SK-N-DZ (cell line): ENCODE measurements around the gene GSG1. TPM values are rescaled to one million over a fixed set of nuclear protein-coding genes. Genes with fewer than 3 reads are reported as not detected.

Source experiments
- DNase-seq: peaks from one replicate; pipeline ENCODE4 v3.0.0-alpha.2; 2015; ENCODE audit warnings: low spot score
- polyA plus RNA-seq, 2 experiments: library from polyadenylated mRNA; depleted of rRNA; stranded (reverse); fragments of >200 nt; gene quantifications; 2 replicates each; pipeline ENCODE4 v1.2.3, GENCODE V29; 2014

GSG1 gene
- not detected in 2 replicates for polyA plus RNA-seq (2014; cell fraction: cytosol; rRNA removed)
- not detected in 2 replicates for polyA plus RNA-seq (2014; cell fraction: nucleus; rRNA removed)

DNA sequence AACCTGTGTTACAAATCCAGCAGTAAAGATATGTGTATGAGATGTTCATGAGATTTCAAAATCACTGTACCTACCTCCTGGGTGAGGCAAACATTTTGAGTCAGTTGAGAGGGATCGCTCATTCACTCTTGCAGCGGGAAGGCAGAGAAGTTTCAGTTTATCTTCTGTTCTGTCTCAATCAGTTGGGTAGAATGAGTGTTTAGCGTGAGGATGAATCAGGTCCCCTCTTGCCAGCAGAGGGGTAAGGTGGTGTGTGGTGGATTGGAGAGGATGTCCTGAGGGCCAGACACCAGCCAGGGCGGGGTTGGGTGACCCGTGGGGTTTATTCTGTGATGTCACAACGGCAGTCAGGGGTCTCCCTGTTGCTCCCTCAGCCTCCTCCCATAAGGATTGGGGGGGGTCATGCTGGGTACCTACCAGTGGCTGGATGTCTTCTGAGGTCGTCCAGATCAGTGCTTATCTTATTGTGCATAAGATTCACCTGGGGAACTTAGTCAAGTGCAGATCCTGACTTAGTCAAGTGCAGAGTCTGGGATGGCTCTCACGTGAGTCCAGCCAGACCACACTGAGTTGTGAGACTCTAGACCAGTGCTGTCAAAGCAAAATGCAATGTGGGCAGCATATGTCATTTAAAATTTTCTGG is at the start of gene GSG1:
GSG1 (minus strand) TSS at position 277 of the 643 bp plus-strand sequence; CDS start at position 122, 155 bp downstream.
- no peak for DNase-seq

DNA sequence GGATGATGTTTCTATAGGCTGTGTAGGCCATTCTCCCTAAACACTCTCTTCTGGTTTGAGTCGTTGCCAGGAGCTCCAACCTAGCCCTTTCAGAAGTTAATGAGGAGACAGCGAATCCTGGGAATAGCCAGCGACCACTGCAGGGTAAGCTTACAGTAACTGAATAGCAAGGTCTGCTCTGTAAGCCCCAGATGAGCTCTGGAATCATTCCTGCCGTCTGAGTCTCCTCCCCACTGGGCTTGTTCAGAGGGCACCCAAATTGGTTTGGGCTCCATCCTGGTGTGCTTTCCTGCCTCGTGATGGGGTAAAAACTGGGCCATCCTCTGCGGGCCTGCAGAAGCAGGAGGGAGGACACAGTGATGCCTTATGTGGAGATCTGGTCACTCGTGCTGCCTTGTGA is 49.7 kb upstream of the GSG1 start:
- no peak for DNase-seq

DNA sequence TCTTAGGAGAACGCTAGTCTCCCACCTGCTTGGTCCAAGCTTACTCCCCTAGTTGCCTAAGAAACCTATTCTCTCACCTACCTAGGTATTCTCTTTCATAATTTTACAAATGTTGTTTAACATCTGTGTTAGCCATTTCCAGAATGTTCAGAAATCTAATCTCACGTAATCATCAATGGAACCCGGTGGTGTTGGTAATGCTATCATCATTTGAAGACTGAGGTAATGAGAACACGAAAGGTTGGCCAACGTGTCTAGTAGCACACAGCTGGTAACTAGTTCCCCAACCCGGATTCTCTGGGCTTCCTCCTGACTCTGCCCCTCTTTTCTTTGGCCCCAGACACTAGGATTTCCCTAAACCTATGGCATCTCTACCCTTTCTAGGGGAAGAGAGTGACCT is 49.3 kb upstream of the GSG1 start:
- no peak for DNase-seq

DNA sequence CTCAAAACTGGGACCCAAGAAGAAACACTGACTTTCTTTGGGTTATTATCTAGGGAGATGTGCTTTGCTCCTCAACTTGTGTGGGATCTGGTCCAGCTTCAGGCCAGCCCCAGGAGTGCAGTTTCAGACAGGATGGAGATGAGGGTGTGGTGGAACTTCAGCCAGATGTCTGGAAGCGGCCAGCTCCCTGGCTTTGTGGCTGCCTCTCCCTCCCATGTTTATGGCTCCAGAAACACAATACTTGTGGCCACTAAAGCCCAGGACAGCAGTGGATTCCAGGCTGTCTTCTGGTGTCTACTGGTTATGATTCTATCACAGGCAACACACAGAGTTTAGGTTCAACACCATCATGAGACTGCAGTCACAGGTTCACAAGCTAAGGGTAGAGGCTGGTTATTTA is 48.8 kb upstream of the GSG1 start:
- DNase-seq, result no peak

DNA sequence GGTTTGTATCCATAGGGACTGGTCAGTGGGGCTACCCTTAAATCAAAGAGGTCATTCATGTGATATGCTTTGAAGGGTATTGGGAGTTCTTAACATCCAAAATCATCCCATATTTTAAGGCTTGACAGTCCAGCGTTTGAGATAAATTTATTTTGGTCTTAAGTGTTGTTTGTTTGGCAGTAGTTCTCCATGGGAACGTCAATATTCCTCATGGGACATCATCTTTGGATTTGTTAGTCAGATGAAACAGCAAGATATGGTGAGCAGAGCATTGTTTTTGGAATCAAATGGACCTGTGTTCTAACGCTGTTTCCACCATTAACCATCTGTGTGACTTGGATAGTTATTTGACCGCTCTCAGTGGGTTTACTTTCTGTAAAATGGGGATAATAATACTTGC is 45.9 kb upstream of the GSG1 start:
- DNase-seq, result no peak

DNA sequence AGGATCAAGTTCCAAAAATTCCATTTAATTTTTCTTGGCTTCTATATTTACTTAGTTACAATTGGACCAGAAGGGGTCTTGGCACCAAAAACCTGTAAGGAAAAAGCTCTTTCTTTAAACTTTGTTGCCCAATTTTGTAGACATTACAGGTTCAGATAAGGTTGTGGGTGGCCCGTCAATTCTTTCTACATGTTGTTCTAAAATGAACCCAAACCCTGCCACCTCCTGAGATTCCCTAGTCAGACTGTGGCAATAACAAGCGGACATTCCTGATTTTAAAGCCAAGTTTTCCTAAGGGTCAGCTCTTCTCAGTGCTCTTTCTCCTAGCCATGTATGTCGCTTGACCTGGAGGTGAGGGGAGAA is 45.0 kb upstream of the GSG1 start:
- DNase-seq, result no peak

DNA sequence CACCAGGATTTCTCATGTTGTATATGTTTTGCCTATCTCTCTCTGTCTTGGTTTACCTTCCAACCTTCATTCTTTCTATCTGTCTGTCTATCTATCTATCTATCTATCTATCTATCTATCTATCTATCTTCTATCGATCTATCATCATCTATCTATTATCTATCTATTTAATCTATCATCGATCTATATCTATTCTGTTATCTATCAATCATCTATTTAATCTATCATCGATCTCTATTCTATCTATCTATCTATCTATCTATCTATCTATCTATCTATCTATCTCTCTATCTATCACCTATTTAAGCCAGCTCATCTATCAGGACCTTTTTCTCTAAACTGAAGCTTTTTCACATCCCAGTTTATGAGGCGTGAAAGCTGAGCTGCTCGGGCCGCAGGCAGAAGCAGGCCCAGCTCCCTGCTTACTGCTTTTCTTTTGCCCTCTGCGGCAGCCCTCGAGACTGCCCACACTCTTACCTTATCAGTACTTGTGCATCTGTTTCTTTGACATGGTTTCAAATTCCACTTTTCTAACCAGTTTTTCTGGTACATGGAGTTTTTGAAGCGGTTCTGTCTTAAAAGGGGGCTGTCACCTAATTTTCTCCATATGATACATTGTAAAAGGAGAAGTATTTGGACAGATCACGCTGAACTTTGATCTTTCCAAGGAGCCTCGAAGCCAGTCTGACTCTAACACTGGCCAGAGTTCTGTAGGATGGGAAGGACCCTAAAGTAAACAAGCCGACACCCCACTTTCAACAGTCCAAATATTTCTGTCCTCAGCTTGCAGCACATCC is 44.4 kb upstream of the GSG1 start:
- DNase-seq, result no peak

DNA sequence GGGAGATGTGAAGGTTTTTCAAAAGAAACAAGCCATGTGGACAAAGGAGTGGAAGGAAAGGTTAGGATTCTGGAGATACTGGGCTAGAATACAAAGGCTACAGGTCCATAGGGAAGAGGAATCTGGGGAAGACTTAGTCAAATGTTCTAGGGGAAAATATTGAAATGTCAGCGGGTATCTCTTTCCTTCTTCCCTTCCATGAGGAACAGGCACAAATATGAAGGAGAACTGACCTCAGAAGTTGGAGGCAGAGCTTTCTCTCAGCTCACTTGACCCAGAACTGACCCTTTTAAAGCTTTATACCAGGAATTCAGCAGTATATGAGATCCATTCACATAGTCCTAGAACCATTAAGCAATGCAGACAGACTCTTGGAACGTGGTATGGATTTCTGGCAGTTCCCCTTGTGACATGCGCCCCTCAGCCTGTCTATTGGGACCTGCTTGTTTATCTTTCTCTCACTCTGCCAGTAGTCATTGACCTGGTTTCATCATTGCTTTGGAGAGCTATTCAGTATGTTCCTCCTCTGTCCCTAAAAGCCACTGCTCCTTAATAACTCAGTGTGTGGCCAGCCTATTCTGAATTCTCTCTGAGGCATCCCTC is 43.0 kb upstream of the GSG1 start:
- no peak for DNase-seq

DNA sequence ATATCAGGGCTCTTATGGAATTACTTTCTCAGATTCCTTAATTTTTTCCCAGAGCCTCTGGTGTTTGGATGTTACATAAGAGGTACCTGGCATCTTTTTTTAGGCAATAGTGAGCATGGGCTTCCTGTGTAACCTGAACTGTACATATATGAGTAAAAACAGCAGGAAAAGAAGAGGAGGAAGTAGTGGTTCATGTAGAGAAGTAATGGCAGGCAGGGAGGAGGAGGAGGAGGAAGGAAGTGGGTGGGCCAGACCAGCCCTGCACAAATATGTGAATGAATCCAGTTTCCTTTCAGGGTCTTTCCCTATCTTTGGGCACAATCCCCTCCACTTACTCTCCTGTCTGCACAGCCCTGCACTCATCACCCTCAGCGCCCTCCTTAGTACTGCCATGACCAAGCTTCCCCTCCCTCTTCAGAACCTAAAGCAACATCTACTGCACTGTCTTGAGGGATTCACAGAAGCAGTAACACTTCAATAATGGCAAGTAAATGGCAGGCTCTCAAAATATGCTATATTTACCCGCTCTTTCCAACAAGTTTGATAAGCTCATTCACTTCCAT is 40.9 kb upstream of the GSG1 start:
- no peak for DNase-seq

DNA sequence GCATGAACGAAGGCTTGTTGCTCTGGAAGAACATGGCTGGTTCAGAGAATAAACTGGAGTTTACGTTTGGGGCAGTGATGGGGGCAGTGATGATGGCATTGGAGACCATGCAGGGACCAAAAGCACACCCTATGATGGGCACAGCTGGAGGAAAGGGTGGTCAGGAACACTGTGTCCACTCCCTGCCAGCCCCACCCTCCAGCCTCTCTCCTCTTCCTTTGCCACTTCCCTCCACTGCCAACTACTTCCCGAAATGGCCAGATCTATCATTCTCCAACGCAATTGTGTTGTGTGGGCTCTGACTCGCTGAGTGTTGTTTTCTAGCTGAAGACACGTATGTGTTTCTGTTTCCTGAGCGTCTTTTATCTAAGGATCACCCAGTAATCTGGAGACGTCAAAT is 39.3 kb upstream of the GSG1 start:
- no peak for DNase-seq

DNA sequence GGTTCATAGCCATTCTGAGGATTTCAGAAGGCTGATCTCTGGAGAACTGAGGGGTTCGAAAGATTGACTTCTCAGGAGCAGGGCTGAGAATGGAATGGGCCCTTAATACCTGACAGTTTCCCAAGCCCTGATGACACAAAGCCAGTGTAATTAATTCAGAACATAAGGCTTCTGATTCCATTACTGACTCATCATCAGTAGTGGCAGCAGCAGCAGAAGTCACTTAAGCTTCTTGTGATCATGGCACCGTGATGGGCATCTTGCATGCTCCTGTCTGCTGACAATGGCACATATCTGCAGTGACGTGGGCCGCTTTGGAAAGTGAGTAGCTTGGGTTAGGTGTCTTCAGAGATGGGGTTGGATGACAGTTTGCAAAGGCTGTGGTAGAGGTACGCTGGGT is 38.2 kb upstream of the GSG1 start:
- DNase-seq, result no peak

DNA sequence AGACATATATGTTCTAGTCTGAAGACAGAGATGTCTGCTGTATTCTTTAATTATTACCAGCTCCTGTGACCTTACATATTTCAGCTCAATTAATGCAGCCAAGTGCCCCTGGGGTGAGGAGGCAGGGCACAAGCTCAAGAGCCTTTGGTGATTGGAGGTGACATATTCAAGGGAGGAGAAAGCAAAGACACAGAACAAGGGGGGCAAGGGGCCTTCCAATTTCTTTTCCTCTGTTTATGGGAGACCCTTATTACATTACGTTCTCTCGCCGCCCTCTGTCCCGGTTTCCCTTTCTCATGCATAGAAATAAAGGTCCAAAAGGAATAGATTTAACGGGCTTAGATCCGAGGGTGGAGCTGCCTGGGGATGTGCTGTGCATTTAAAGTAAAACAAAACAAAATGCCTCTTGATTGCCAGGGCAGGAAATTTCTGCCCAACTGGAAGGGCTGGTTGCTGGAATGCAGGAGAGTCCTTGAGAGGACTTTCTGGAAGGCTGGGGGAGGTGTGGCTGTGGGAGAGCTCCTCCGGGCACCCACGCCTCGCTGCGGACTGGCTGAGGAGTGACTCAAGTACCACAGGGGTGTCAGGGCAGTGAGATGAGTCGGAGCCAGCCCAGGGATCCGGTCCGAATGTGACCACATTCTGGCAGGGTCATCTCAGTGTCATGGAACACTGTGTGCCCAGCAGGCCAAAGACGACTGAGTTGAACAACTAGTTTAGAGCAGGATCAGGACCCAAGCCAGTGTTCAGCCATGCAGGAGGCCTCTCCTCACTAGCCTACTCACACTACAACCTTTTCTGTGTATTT is 32.1 kb upstream of the GSG1 start:
- no peak for DNase-seq

DNA sequence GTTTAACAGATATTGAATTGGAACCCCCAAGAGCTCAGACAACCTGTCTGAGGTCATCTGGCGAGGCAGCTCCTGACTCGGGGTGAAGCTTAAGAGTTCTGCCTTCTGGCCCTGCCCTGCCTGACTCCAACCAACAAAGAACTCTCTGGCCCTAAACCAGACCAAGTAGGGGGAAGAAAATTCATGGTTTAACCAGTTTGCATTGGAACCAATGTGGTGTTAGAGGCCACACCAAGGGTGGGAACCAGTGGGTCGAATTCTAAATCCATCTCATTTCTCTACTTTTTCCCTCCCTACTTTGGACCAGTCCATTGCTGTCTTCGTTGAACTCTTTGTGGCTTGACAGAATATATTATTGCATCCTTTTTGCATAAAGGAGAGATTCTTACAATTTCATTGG is 30.4 kb upstream of the GSG1 start:
- DNase-seq, result no peak

DNA sequence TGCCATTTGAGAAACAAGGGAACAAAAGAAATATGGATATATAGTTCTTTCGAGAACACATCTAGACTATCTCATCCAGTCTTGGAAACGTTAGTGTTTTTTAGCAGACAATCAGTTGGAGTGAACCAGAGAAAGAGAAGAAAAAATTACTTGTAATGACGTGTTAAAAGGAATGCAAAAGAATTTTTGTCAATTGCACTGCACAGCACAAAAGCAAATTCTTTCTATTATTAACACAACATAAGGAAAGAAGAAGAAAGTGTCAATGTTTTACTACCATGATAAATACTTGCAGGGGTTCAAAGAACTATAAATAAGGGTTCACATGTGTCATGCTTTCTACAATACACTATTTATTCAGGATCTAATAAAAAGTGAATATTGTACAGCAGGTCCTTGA is 27.5 kb upstream of the GSG1 start:
- no peak for DNase-seq

DNA sequence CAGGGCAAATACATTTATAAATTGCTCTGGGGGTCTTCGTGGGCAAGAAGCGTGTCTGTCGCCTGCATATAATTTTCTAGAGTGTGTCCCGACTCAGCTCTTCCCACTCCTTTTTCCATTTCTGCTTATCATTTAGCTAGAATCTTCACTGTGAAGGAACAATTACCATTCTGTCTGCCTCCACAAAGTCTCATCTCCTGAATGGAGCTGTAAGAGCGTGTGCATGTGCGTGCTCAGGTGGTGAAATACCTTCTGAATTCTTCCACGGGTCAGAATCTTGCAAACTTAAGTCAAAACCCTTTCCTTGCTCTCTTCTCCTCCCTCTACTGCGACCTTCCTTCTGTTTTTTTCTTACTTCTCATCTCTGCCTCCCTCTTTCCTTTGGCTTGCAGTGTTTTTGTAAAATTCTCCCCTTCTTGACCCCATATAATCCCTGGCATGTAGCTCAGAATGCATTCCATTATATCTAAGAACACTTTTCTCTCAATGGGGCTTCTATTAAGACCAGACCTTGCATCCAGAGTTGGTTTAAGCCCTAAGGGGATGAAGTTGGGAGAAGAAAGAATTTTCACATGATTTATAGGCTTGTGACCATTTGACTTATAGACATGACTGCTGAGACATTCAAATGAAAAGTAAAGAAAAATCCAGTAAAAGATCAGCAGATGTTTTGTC is 25.0 kb upstream of the GSG1 start:
- no peak for DNase-seq

DNA sequence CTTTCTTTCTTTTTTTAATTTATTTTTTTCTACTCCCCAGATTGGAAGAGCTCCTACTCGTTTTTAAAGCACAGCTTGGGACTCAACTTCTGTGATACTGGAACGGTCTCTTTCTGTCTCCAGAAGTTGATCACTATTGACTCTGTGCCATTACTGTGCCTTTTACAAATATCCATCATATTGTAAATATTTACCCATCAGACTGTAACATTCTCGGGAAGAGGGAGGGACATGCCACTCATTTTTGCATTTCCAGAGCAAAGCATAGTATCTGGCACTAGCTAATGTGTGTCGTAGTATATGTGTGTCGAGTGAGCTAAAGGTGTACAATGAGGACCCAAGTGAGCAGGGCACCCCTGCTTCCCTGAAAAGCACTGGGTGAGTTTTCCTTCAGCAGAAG is 24.0 kb upstream of the GSG1 start:
- no peak for DNase-seq

DNA sequence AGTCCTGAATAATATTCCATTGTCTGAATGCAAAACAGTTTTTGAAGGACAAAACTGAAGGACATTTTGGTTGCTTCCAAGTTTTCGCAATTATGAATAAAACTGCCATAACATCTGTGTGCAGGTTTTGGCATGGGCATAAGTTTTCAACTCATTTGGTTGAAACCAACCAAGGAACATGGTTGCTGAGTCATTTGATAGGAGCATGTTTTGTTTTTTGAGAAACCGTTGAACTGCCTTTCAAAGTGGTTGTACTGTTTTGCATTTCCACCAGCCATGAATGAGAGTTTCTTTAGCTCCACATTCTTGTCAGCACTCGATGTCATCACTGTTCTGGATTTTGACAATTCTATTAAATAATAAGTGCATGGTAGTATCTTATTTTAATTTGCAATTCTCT is 23.0 kb upstream of the GSG1 start:
- no peak for DNase-seq

DNA sequence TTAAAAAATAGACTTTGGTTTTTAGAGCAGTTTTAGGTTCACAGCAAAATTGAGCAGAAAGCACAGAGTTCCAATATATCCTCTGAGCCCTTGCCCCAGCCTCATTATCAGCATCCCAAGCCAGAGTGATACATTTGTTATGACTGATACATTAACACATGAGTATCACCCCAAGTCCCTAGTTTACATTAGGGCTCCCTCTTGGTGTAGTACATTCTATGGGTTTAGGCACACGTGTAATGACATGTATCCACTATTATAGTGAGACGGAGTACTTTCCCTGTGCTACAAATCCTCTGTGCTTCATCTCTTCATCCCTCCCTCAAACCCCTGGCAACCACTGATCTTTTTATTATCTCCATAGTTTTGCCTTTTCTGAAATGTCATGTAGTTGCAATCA is 22.5 kb upstream of the GSG1 start:
- DNase-seq, result no peak

DNA sequence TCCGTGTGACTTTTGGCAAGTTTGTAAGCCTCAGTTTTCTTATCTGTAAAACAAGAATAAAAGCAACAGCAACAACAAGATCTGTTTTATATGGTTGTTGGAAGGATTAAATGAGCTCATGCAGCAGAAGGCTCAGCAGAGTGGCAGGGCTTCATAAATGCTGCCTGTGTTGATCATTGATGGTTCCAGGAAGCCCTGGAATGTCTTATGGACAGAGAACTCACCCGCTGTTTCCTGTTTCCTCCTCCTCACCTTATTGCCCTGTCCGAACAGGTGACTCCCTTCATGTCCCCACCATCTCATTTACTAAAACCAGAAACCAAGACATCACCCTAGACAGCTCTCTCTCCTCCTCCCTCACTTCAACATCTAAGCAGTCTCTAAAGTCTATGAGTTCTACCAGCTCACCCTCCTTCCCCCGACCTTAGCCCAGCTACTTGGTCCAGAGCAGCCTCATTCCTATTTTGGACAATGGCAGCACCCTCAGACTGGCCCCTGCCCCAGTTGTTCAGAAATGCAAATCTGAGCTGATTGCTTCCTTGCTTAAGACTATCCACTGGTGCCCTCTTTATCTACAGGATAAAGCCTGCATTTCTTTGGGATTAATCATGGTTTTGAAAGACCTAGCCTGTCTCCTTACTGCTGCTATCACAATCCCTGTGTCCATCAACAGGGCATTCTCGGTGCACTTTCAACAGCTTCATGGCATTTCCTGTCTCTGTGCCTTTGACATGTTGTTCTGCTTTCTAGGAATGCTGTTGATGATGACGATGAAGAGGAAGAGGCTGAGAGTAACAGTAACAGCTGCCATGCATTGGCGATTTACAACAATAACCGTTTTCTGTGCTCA is 21.4 kb upstream of the GSG1 start:
- no peak for DNase-seq

DNA sequence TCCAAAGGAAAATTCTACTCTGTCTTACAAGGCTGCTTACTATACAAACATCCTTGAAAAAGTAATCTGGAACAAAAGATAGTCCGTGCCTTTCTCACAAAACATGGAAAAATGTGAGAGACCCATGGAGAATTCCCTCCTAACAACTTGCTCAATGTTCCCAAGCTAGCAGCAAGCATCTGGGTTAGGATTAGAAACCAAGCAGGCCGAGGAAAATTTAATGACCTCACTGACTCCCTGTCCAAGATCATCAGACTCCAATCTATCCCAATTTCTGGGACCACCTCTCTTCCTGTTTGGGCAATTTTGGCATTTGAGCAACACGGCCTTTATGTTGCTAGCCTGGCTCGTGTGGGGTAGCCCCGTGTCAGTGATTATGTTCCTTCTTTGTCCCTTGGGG is 18.1 kb upstream of the GSG1 start:
- no peak for DNase-seq
